Measurements from ENCODE around the gene RUFY4.

Gene RUFY4

GRCh38 chr2:218026676-218027425 is 42.2 kb upstream of the RUFY4 start:
- no peak for DNase-seq (ENCODE audit: low read depth)
- TF ChIP-seq CTCF (IDR thresholded peaks at IDR 0.05; ENCODE audit: low read depth, low read length, missing control alignments) = no peak
- no peak overlapping the region for H3K4me3 ChIP-seq (ENCODE audit: low read depth, low read length)
- in situ Hi-C loops (cut with HindIII; ENCODE audit: low sequenced_read_pairs) = no loop called here

- no peak for TF ChIP-seq CTCF (IDR thresholded peaks at IDR 0.05; ENCODE audit: low read depth, low read length, missing control alignments)
- no peak for DNase-seq (ENCODE audit: low read depth)
- in situ Hi-C loops (cut with HindIII; ENCODE audit: low sequenced_read_pairs) = no loop called here
- H3K4me3 ChIP-seq (ENCODE audit: low read depth, low read length) = no peak overlapping the region
Measured at GRCh38 chr2:218027426-218028188, 41.4 kb upstream of the RUFY4 start.

- in situ Hi-C loops (cut with HindIII; ENCODE audit: low sequenced_read_pairs) = no loop called here
Measured at GRCh38 chr2:218028189-218028495, 40.9 kb upstream of the RUFY4 start.

GRCh38 chr2:218028562-218029348 is 40.3 kb upstream of the RUFY4 start:
- DNase-seq (ENCODE audit: low read depth) = no peak
- TF ChIP-seq CTCF (IDR thresholded peaks at IDR 0.05; ENCODE audit: low read depth, low read length, missing control alignments) = no peak
- H3K4me3 ChIP-seq (ENCODE audit: low read depth, low read length) = no peak overlapping the region
- in situ Hi-C loops (cut with HindIII; ENCODE audit: low sequenced_read_pairs) = no loop called here

More at GRCh38 chr2:218028189-218028495, 40.9 kb upstream of the RUFY4 start:
- H3K4me3 ChIP-seq (ENCODE audit: low read depth, low read length) = no peak overlapping the region
- TF ChIP-seq CTCF (IDR thresholded peaks at IDR 0.05; ENCODE audit: low read depth, low read length, missing control alignments) = no peak
- DNase-seq (ENCODE audit: low read depth) = no peak

- DNase-seq (ENCODE audit: low read depth) = no peak
- no peak for TF ChIP-seq CTCF (IDR thresholded peaks at IDR 0.05; ENCODE audit: low read depth, low read length, missing control alignments)
- in situ Hi-C loops (cut with HindIII; ENCODE audit: low sequenced_read_pairs) = no loop called here
- H3K4me3 ChIP-seq (ENCODE audit: low read depth, low read length) = no peak overlapping the region
Measured at GRCh38 chr2:218029366-218030360, 39.4 kb upstream of the RUFY4 start.

Measured in astrocyte of the cerebellum (primary cell).